ENCODE measurements around the gene DAAM1. TPM values are rescaled to one million over a fixed set of nuclear protein-coding genes. Genes with fewer than 3 reads are reported as not detected.

The DAAM1 gene
- total RNA-seq, 2 experiments from 2014 or later, result 30.1 to 72.8 TPM

- BruUV-seq (replicated peaks), result no TSS peak
- Histone ChIP-seq H3K36me3 (ENCODE audit: insufficient read depth, low read length) (peaks cover 74% of the 10 kb centered on the region), H3K4me1 (ENCODE audit: insufficient read depth, low read length, poor library complexity, severe bottlenecking) (peaks cover 59% of the 10 kb centered on the region), H3K4me3 (ENCODE audit: low read depth, low read length, poor library complexity, severe bottlenecking) (peak overlapping the region; percentile 3), H3K79me2 (ENCODE audit: insufficient read depth, low read depth, low read length) (peaks cover 30% of the 10 kb centered on the region), H3K9me3 (ENCODE audit: low read length) (no peaks in the 10 kb centered on the region), H2AFZ (ENCODE audit: low read length) (no peak overlapping the region; the same call in 1 of the 2 replicates), H3K4me2 (ENCODE audit: low read length) (peak overlapping the region; percentile 88), H3K9me2 (ENCODE audit: insufficient read depth, low read length) (no peaks in the 10 kb centered on the region), H3K27ac (ENCODE audit: low read depth, low read length, poor library complexity, severe bottlenecking) (peak overlapping the region; percentile 33), H4K20me1 (ENCODE audit: insufficient read depth, low read length) (no peaks in the 10 kb centered on the region)
- CTCF ChIA-PET (ENCODE audit: unreplicated experiment), result no interaction called here
- DNase-seq (ENCODE audit: low spot score), result no peak
- POLR2A ChIA-PET, result interaction anchor here (0.9 kb wide), 1 partner anchor 217 kb away, joined by 3 read pairs; no protein-coding TSS in a partner anchor
- intact Hi-C loops (cut with micrococcal nuclease; ENCODE audit: unreplicated experiment), result loop anchor here (5.0 kb wide), 2 partner anchors 236 to 884 kb away; partner anchors contain the start of gene PPM1A
- TF ChIP-seq, protein P1, sequence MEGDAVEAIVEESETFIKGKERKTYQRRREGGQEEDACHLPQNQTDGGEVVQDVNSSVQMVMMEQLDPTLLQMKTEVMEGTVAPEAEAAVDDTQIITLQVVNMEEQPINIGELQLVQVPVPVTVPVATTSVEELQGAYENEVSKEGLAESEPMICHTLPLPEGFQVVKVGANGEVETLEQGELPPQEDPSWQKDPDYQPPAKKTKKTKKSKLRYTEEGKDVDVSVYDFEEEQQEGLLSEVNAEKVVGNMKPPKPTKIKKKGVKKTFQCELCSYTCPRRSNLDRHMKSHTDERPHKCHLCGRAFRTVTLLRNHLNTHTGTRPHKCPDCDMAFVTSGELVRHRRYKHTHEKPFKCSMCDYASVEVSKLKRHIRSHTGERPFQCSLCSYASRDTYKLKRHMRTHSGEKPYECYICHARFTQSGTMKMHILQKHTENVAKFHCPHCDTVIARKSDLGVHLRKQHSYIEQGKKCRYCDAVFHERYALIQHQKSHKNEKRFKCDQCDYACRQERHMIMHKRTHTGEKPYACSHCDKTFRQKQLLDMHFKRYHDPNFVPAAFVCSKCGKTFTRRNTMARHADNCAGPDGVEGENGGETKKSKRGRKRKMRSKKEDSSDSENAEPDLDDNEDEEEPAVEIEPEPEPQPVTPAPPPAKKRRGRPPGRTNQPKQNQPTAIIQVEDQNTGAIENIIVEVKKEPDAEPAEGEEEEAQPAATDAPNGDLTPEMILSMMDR (conservative IDR thresholded peaks at IDR 0.05; ENCODE audit: low read length), result no peak
- no peak for TF ChIP-seq EZH2phosphoT487 (IDR thresholded peaks at IDR 0.05; ENCODE audit: borderline replicate concordance, low read depth, low read length)
These were observed 175.2 kb downstream of the DAAM1 start for GRCh38 chr14:59363531-59364226.

DNA sequence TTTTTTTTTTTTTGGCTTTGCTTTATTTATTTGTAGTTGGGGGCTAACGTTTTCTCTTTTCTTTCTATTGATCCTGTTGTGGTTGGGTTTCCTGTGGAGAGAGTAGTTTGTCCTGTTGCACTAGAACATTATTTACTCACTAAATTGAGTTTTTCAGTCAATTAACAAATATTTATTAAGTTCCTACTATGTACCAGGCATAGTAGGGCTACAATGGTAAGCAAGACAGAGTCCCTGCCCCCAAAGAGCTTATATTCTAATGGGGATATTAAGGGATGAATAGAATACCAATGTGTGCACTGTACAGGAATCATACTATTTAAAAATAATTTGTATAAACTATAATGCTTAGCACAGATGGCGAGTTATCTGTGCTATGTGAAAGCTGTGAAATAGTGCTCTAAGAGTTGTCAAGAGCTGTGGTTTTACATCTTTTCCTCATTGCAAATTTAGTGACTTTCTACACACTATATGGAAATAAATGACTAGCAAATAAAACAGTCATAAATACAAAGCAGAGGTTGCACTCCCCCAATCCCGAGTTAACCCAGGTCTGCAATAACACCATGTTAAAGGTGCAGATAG lies 181.8 kb downstream of the DAAM1 start:
- TF ChIP-seq, protein P1 (conservative IDR thresholded peaks at IDR 0.05; ENCODE audit: low read length), result no peak
- no peak for TF ChIP-seq EZH2phosphoT487 (IDR thresholded peaks at IDR 0.05; ENCODE audit: borderline replicate concordance, low read depth, low read length)
- Histone ChIP-seq H3K4me1 (ENCODE audit: insufficient read depth, low read length, poor library complexity, severe bottlenecking) (no peaks in the 10 kb centered on the region), H2AFZ (ENCODE audit: low read length) (no peak overlapping the region), H3K27ac (ENCODE audit: low read depth, low read length, poor library complexity, severe bottlenecking) (no peak overlapping the region), H3K9me3 (ENCODE audit: low read length) (no peaks in the 10 kb centered on the region), H3K9me2 (ENCODE audit: insufficient read depth, low read length) (no peaks in the 10 kb centered on the region), H3K4me3 (ENCODE audit: low read depth, low read length, poor library complexity, severe bottlenecking) (no peak overlapping the region), H3K79me2 (ENCODE audit: insufficient read depth, low read depth, low read length) (no peaks in the 10 kb centered on the region), H4K20me1 (ENCODE audit: insufficient read depth, low read length) (no peaks in the 10 kb centered on the region), H3K36me3 (ENCODE audit: insufficient read depth, low read length) (peaks cover 56% of the 10 kb centered on the region), H3K4me2 (ENCODE audit: low read length) (no peak overlapping the region)
- intact Hi-C loops (cut with micrococcal nuclease; ENCODE audit: unreplicated experiment), result no loop called here
- ChIA-PET POLR2A (interaction anchor here (0.5 to 1.4 kb wide), 10 partner anchors 9 to 996 kb away, joined by 3 to 11 read pairs (median 6); no protein-coding TSS in a partner anchor), CTCF (ENCODE audit: unreplicated experiment) (no interaction called here)
- no TSS peak for BruUV-seq (replicated peaks)
- DNase-seq (ENCODE audit: low spot score), result no peak

GRCh38 chr14:59371771-59372170 lies 183.3 kb downstream of the DAAM1 start:
- no peak for DNase-seq (ENCODE audit: low spot score)
- H3K4me3 ChIP-seq (ENCODE audit: low read depth, low read length, poor library complexity, severe bottlenecking), result no peak overlapping the region
- POLR2A ChIA-PET, result interaction anchor here (1.0 to 2.1 kb wide), 2 partner anchors 10 to 16 kb away, joined by 3 to 10 read pairs; no protein-coding TSS in a partner anchor
- no TSS peak for BruUV-seq (replicated peaks)
- H4K20me1 ChIP-seq (ENCODE audit: insufficient read depth, low read length), result no peaks in the 10 kb centered on the region
- no peaks in the 10 kb centered on the region for H3K79me2 ChIP-seq (ENCODE audit: insufficient read depth, low read depth, low read length)
- peaks cover 42% of the 10 kb centered on the region for H3K36me3 ChIP-seq (ENCODE audit: insufficient read depth, low read length)
- H3K4me1 ChIP-seq (ENCODE audit: insufficient read depth, low read length, poor library complexity, severe bottlenecking), result no peaks in the 10 kb centered on the region
- no peaks in the 10 kb centered on the region for H3K9me2 ChIP-seq (ENCODE audit: insufficient read depth, low read length)
- no peak for TF ChIP-seq EZH2phosphoT487 (IDR thresholded peaks at IDR 0.05; ENCODE audit: borderline replicate concordance, low read depth, low read length)
- TF ChIP-seq, protein P1 (conservative IDR thresholded peaks at IDR 0.05; ENCODE audit: low read length), result no peak
- H3K27ac ChIP-seq (ENCODE audit: low read depth, low read length, poor library complexity, severe bottlenecking), result no peak overlapping the region
- CTCF ChIA-PET (ENCODE audit: unreplicated experiment), result no interaction called here
- H3K4me2 ChIP-seq (ENCODE audit: low read length), result no peak overlapping the region
- H3K9me3 ChIP-seq (ENCODE audit: low read length), result no peaks in the 10 kb centered on the region
- intact Hi-C loops (cut with micrococcal nuclease; ENCODE audit: unreplicated experiment), result no loop called here
- H2AFZ ChIP-seq (ENCODE audit: low read length), result no peak overlapping the region

Measured in OCI-LY7 (cell line).